ENCODE data around the gene LINC00632. TPM values are rescaled to one million over a fixed set of nuclear protein-coding genes. Genes with fewer than 3 reads are reported as not detected.

LINC00632 gene
- total and polyA plus RNA-seq, 8 donors, result 0.25 to 45.4 (median 4.2) TPM

GRCh38 chrX:140765043-140765784 is 55.7 kb downstream of the LINC00632 start:
- peak overlapping the region; percentile 39 to 43 (median 40) for H3K4me3 ChIP-seq
- H3K27me3 ChIP-seq, result peaks cover 0 to 25% (median 12%) of the 10 kb centered on the region in 3 donors
- TF ChIP-seq EP300 (IDR thresholded peaks at IDR 0.05), result no peak
- H3K27ac ChIP-seq, result no peak overlapping the region
- no peaks in the 10 kb centered on the region for H3K36me3 ChIP-seq
- DNase-seq, result peak in 1 of 2 donors; percentile 44
- peaks cover 0 to 13% (median 11%) of the 10 kb centered on the region in 4 donors for H3K4me1 ChIP-seq
- 5 to 30% (median 11%) methylated on average over 18 to 19 of the region's 19 CpGs for WGBS, 5 donors
- intact Hi-C loops (cut with DNase I; ENCODE audit: low total_unique reads), result no loop called here
- H3K9me3 ChIP-seq, result no peaks in the 10 kb centered on the region

- Histone ChIP-seq H3K9me3 (no peaks in the 10 kb centered on the region), H3K27me3 (peaks cover 0 to 25% (median 12%) of the 10 kb centered on the region in 3 donors), H3K4me1 (peaks cover 0 to 13% (median 11%) of the 10 kb centered on the region in 4 donors), H3K36me3 (no peaks in the 10 kb centered on the region), H3K27ac (no peak overlapping the region), H3K4me3 (no peak overlapping the region)
- peak; percentile 37 to 81 for DNase-seq
- 7 to 11% (median 10%) methylated on average over 8 of the region's 8 CpGs for WGBS, 5 donors
- intact Hi-C loops (cut with DNase I; ENCODE audit: low total_unique reads), result no loop called here
- peak in 4 of 7 experiments; percentile 52 to 84 (median 68) for TF ChIP-seq CTCF (IDR thresholded peaks at IDR 0.05)
- TF ChIP-seq POLR2A (IDR thresholded peaks at IDR 0.05), result no peak
These were observed 56.6 kb downstream of the LINC00632 start for GRCh38 chrX:140766024-140766611.

GRCh38 chrX:140767646-140768045 is 58.1 kb downstream of the LINC00632 start:
- WGBS, 5 donors, result 60 to 86% (median 76%) methylated on average over 3 of the region's 3 CpGs
- no peak for DNase-seq
- H3K27me3 ChIP-seq, result peaks cover 0 to 25% (median 12%) of the 10 kb centered on the region in 3 donors
- no peak overlapping the region for H3K27ac ChIP-seq
- no peaks in the 10 kb centered on the region for H3K36me3 ChIP-seq
- H3K4me1 ChIP-seq, result peaks cover 0 to 12% (median 8%) of the 10 kb centered on the region in 4 donors
- intact Hi-C loops (cut with DNase I; ENCODE audit: low total_unique reads), result no loop called here
- no peak overlapping the region for H3K4me3 ChIP-seq
- TF ChIP-seq POLR2A (IDR thresholded peaks at IDR 0.05) (no peak), POLR2AphosphoS5 (IDR thresholded peaks at IDR 0.05) (no peak), EP300 (IDR thresholded peaks at IDR 0.05) (no peak), CTCF (IDR thresholded peaks at IDR 0.05) (no peak)
- H3K9me3 ChIP-seq, result no peaks in the 10 kb centered on the region

GRCh38 chrX:140775211-140775610 is 65.7 kb downstream of the LINC00632 start:
- H3K27me3 ChIP-seq, result peaks cover 0 to 4% (median 0%) of the 10 kb centered on the region in 3 donors
- no peak overlapping the region for H3K27ac ChIP-seq
- TF ChIP-seq POLR2A (IDR thresholded peaks at IDR 0.05) (no peak), CTCF (IDR thresholded peaks at IDR 0.05) (no peak), EP300 (IDR thresholded peaks at IDR 0.05) (no peak), POLR2AphosphoS5 (IDR thresholded peaks at IDR 0.05) (no peak)
- H3K36me3 ChIP-seq, result no peaks in the 10 kb centered on the region
- H3K9me3 ChIP-seq, result no peaks in the 10 kb centered on the region
- intact Hi-C loops (cut with DNase I; ENCODE audit: low total_unique reads), result no loop called here
- no peak overlapping the region for H3K4me3 ChIP-seq
- no peak for DNase-seq
- WGBS, 5 donors, result 83 to 91% (median 90%) methylated on average over 4 of the region's 4 CpGs
- no peaks in the 10 kb centered on the region for H3K4me1 ChIP-seq

- H3K4me1 ChIP-seq, result no peaks in the 10 kb centered on the region
- H3K36me3 ChIP-seq, result no peaks in the 10 kb centered on the region
- no peak for DNase-seq
- peaks cover 0 to 4% (median 0%) of the 10 kb centered on the region in 3 donors for H3K27me3 ChIP-seq
- no peak overlapping the region for H3K27ac ChIP-seq
- WGBS, 5 donors, result 87 to 97% (median 95%) methylated on average over 22 to 31 of the region's 31 CpGs
- no peak overlapping the region for H3K4me3 ChIP-seq
- H3K9me3 ChIP-seq, result no peaks in the 10 kb centered on the region
- TF ChIP-seq POLR2AphosphoS5 (IDR thresholded peaks at IDR 0.05), result no peak
- no peak for TF ChIP-seq CTCF (IDR thresholded peaks at IDR 0.05)
- no peak for TF ChIP-seq EP300 (IDR thresholded peaks at IDR 0.05)
- TF ChIP-seq POLR2A (IDR thresholded peaks at IDR 0.05), result no peak
- intact Hi-C loops (cut with DNase I; ENCODE audit: low total_unique reads), result no loop called here
These were observed 66.8 kb downstream of the LINC00632 start for GRCh38 chrX:140776320-140776719.

All from stomach (tissue), 9 donors.